DMS79 treated with DMSO at 0.1 percent for 48 hours (cell line): ENCODE measurements around the gene OLIG1.

ENCODE experiments used
- DNase-seq: peaks from one replicate; lab custom pipeline; 2025; lab: John Stamatoyannopoulos, UW

OLIG1 gene, protein sequence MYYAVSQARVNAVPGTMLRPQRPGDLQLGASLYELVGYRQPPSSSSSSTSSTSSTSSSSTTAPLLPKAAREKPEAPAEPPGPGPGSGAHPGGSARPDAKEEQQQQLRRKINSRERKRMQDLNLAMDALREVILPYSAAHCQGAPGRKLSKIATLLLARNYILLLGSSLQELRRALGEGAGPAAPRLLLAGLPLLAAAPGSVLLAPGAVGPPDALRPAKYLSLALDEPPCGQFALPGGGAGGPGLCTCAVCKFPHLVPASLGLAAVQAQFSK

GRCh38 chr21:33069994-33070743, at the start of gene OLIG1:
OLIG1 (plus strand) TSS chr21:33070141; CDS start chr21:33070247, 106 bp downstream.
- peak; percentile 6 for DNase-seq

GRCh38 chr21:33020558-33021100, 49.3 kb upstream of the OLIG1 start:
- no peak for DNase-seq

DNA sequence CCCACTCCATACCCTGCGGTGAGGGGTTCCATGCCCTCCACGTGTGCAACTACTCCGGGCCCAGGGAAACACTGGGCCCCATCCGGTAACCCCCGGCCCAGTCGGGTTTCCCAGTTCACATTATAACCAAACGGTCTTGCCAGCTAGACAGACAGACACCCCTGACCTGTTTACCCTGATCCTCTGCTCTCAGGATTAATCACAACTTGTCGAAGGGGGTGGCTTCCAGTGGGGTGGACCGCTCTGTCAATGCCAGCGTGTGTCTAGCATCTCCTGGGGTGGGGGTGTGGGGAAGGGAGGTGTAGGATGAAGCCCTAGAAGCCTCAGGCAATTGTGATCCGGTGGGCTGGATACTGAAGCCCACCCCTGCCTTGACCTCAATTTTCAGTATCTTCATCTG, 48.8 kb upstream of the OLIG1 start:
- DNase-seq, result no peak

- no peak for DNase-seq
Observed at GRCh38 chr21:33021667-33022066, 48.3 kb upstream of the OLIG1 start.

DNA sequence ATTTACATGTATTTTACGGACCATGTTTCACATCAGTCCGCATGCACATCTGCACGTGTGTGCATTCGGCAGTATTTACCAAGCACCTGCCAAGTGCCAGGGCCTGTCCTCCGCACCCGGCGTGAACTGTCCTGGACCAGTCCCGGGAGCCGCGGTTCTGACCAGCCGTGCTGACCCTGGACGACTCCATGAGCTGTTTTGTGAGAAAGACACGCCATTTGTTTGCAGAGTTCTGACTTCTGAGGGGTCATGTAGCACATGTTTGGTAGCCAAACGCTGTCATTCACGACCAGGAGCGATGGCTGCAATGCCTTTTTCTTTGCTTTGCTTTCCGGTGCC, 47.5 kb upstream of the OLIG1 start:
- DNase-seq, result no peak

DNA sequence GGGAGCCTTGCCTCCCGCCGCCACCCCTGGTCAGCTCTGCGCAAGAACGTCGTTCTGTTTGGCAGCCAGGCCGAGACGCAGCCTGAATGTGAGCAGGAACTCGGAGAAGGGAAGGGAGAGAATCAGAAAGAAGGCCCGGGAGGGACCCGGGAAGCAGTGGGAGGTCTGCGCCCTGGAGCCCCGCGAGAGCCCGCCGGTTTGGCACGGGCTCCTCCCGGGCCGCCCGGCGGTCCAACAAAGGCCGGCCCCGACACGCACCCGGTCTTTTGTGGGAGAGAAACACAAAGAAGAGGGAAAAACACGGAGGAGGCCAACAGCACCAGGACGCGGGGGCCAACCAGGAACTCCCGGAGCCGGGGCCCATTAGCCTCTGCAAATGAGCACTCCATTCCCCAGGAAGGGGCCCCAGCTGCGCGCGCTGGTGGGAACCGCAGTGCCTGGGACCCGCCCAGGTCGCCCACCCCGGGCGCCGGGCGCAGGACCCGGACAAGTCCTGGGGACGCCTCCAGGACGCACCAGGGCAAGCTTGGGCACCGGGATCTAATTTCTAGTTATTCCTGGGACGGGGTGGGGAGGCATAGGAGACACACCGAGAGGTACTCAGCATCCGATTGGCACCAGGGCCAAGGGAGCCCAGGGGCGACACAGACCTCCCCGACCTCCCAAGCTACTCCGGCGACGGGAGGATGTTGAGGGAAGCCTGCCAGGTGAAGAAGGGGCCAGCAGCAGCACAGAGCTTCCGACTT, 46.9 kb upstream of the OLIG1 start:
- no peak for DNase-seq

DNA sequence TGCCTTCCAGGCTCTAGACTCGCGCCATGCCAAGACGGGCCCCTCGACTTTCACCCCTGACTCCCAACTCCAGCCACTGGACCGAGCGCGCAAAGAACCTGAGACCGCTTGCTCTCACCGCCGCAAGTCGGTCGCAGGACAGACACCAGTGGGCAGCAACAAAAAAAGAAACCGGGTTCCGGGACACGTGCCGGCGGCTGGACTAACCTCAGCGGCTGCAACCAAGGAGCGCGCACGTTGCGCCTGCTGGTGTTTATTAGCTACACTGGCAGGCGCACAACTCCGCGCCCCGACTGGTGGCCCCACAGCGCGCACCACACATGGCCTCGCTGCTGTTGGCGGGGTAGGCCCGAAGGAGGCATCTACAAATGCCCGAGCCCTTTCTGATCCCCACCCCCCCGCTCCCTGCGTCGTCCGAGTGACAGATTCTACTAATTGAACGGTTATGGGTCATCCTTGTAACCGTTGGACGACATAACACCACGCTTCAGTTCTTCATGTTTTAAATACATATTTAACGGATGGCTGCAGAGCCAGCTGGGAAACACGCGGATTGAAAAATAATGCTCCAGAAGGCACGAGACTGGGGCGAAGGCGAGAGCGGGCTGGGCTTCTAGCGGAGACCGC, 46.3 kb upstream of the OLIG1 start:
- no peak for DNase-seq

GRCh38 chr21:33024201-33025103, 45.5 kb upstream of the OLIG1 start:
- no peak for DNase-seq

DNA sequence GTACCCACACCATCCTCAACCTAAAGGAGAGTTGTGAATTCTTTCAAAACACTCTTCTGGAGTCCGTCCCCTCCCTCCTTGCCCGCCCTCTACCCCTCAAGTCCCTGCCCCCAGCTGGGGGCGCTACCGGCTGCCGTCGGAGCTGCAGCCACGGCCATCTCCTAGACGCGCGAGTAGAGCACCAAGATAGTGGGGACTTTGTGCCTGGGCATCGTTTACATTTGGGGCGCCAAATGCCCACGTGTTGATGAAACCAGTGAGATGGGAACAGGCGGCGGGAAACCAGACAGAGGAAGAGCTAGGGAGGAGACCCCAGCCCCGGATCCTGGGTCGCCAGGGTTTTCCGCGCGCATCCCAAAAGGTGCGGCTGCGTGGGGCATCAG, 44.8 kb upstream of the OLIG1 start:
- no peak for DNase-seq

GRCh38 chr21:33025489-33026442, 44.2 kb upstream of the OLIG1 start, which contains the start of gene OLIG2:
OLIG2 (plus strand) TSS chr21:33025935; CDS start chr21:33026863, 928 bp downstream.
- DNase-seq, result no peak

GRCh38 chr21:33026443-33026858, 43.5 kb upstream of the OLIG1 start:
- DNase-seq, result no peak

DNA sequence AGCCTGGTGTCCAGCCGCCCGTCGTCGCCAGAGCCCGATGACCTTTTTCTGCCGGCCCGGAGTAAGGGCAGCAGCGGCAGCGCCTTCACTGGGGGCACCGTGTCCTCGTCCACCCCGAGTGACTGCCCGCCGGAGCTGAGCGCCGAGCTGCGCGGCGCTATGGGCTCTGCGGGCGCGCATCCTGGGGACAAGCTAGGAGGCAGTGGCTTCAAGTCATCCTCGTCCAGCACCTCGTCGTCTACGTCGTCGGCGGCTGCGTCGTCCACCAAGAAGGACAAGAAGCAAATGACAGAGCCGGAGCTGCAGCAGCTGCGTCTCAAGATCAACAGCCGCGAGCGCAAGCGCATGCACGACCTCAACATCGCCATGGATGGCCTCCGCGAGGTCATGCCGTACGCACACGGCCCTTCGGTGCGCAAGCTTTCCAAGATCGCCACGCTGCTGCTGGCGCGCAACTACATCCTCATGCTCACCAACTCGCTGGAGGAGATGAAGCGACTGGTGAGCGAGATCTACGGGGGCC, 43.0 kb upstream of the OLIG1 start:
- no peak for DNase-seq

DNA sequence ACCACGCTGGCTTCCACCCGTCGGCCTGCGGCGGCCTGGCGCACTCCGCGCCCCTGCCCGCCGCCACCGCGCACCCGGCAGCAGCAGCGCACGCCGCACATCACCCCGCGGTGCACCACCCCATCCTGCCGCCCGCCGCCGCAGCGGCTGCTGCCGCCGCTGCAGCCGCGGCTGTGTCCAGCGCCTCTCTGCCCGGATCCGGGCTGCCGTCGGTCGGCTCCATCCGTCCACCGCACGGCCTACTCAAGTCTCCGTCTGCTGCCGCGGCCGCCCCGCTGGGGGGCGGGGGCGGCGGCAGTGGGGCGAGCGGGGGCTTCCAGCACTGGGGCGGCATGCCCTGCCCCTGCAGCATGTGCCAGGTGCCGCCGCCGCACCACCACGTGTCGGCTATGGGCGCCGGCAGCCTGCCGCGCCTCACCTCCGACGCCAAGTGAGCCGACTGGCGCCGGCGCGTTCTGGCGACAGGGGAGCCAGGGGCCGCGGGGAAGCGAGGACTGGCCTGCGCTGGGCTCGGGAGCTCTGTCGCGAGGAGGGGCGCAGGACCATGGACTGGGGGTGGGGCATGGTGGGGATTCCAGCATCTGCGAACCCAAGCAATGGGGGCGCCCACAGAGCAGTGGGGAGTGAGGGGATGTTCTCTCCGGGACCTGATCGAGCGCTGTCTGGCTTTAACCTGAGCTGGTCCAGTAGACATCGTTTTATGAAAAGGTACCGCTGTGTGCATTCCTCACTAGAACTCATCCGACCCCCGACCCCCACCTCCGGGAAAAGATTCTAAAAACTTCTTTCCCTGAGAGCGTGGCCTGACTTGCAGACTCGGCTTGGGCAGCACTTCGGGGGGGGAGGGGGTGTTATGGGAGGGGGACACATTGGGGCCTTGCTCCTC, 42.3 kb upstream of the OLIG1 start:
- no peak for DNase-seq

- DNase-seq, result no peak
Observed at GRCh38 chr21:33028287-33028670, 41.7 kb upstream of the OLIG1 start.

- DNase-seq, result no peak
Observed at GRCh38 chr21:33028773-33029384, 41.1 kb upstream of the OLIG1 start.

DNA sequence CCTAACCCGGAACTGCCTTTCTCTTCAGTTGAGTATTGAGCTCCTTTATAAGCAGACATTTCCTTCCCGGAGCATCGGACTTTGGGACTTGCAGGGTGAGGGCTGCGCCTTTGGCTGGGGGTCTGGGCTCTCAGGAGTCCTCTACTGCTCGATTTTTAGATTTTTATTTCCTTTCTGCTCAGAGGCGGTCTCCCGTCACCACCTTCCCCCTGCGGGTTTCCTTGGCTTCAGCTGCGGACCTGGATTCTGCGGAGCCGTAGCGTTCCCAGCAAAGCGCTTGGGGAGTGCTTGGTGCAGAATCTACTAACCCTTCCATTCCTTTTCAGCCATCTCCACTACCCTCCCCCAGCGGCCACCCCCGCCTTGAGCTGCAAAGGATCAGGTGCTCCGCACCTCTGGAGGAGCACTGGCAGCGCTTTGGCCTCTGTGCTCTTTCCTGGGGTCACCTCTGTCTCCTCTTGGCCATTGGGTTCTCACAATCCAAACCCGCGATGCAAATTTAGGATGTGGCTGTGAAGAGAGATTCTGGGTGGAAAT, 40.5 kb upstream of the OLIG1 start:
- DNase-seq, result no peak

DNA sequence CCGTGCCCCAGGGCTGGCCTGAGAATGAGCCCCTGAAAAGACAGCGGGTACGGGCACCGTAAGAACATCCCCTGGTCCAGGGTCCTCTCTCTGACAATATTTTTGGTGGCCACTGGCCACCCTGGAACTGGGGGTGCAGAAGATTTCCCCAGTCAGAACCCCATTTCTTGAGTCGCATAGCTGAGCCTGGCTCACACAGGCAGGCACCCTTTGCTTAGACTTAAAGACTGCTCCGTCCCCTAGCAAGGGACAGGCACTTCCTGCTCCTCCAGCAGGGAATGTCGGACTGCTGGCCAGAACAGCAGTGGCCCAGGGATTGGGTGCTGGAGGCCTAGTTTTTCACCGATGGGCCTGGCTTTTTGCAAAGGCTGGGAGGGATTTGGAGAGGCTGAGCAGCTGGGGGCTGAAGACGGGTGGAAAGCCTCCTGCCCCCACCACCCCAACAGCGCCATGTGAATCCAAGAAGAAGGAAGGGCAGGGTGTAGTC, 39.9 kb upstream of the OLIG1 start:
- DNase-seq, result no peak

DNA sequence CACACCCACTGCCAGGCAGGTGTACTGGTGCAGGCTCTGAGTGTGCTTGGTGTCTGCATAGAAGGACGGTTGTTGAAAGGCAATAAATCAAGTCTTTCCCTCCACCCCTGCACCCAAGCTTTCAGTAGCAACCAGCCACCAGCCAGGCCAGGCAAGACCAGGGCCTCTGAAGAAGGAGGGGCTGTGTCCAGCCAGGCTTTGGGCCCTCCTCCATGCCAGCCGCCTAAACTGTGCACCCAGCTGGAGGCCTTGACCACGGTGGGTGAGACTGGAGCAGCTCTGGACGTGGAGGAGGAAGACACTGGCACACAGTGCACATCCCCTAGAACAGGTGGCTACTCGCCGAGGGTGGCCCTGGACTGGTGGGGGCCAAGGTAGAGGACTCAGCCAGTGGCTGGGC, 39.3 kb upstream of the OLIG1 start:
- no peak for DNase-seq
